Esophagus muscularis mucosa (tissue), 4 donors: ENCODE results near the gene KIZ. TPM values are rescaled to one million over a fixed set of nuclear protein-coding genes. Genes with fewer than 3 reads are reported as not detected.

ENCODE experiments used
- DNase-seq: peaks from one replicate; pipeline ENCODE4 v3.0.0-alpha.2; 2017; ENCODE audit errors: extremely low spot score
- H3K27ac ChIP-seq, 4 donors: fragments of 200-600 bp; sonication (generic); replicated peaks in 1 of 4; 1 replicate in 3 of 4; 2 replicates in 1 of 4; pipeline ENCODE4 v1.5.1; 2016 to 2019; ENCODE audit warnings: mild to moderate bottlenecking in 1 of 4
- H3K27me3 ChIP-seq, 4 donors: fragments of 200-600 bp; sonication (generic); one replicate each; pipeline versions ENCODE4 v1.5.1 to v1.6.0; 2016 to 2019
- H3K36me3 ChIP-seq, 4 donors: fragments of 200-600 bp; sonication (generic); one replicate each; pipeline ENCODE4 v1.5.1; 2016 to 2019
- H3K4me1 ChIP-seq, 4 donors: fragments of 200-600 bp; sonication (generic); one replicate each; pipeline ENCODE4 v1.5.1; 2016 to 2019
- H3K4me3 ChIP-seq, 4 donors: fragments of 200-600 bp; sonication (generic); 1 replicate in 2 of 4; 2 replicates in 2 of 4; pipeline ENCODE4 v1.5.1; 2016 to 2019; ENCODE audit warnings: mild to moderate bottlenecking in 4 of 4, moderate library complexity in 1 of 4
- H3K9me3 ChIP-seq, 4 donors: fragments of 200-600 bp; sonication (generic); 1 replicate in 3 of 4; 2 replicates in 1 of 4; pipeline ENCODE4 v1.5.1; 2016 to 2019
- CTCF ChIP-seq, 3 experiments: fragments of 200-600 bp in 2 of 3; fragments of 450-650 bp in 1 of 3; sonication (generic) in 2 of 3; IDR thresholded peaks; one replicate each; pipeline ENCODE4 v1.5.1; 2017 to 2019; ENCODE audit warnings: antibody characterized with exemption in 3 of 3, mild to moderate bottlenecking in 2 of 3, moderate library complexity in 1 of 3
- EP300 ChIP-seq: sonication (generic); formaldehyde crosslinking; IDR thresholded peaks from one replicate; pipeline ENCODE4 v1.6.1; 2017; ENCODE audit warnings: antibody characterized with exemption
- POLR2A ChIP-seq: fragments of 450-650 bp; IDR thresholded peaks from one replicate; pipeline ENCODE4 v1.6.1; 2017; ENCODE audit warnings: antibody characterized with exemption, moderate library complexity, mild to moderate bottlenecking, low read depth
- POLR2AphosphoS5 ChIP-seq, 2 donors: sonication (generic); formaldehyde crosslinking; IDR thresholded peaks; one replicate each; pipeline ENCODE4 v1.6.1; 2017; ENCODE audit warnings: antibody characterized with exemption in 2 of 2
- WGBS: methylation state at CpG from one replicate; pipeline ENCODE4 v1.1.5; 2018; 5-methylcytosine and 5-hydroxymethylcytosine counted together
- intact Hi-C: fragments of 100-400 bp; cut with DNase I; formaldehyde crosslinking; loops from one replicate; pipeline ENCODE4 v1.15.1; 2023
- total RNA-seq, 4 donors: library from RNA; depleted of rRNA; stranded (reverse); fragments of >200 nt; gene quantifications; one replicate each; pipeline versions ENCODE4 v1.1.0 to v1.2.1, GENCODE V29; 2016

KIZ gene
- total RNA-seq, 4 donors from 2014 or later = 17.2 to 32.0 (median 25.6) TPM

DNA sequence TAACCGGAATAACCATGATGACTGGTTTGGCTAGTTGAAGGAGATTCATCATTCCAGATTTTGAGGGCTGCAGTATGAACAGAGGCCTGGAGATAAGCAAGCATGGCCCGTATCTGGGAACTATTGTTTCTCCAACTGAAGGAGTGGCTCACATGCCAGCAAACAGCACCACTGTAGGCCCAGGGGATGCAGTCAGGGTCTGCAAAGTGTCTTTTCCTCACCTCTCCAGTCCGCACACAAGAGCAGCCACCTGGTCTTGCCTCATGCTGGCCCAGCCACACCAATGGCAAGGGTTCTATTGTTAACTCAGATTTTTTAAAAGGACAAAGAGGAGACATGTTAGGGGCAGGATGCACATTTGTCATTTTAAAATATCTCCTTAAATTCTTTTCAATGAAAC is 55.1 kb downstream of the KIZ start:
- 90% methylated on average over 3 of the region's 3 CpGs for WGBS
- Histone ChIP-seq H3K4me3 (no peak overlapping the region), H3K36me3 (peaks cover 0 to 5% (median 0%) of the 10 kb centered on the region in 4 donors), H3K9me3 (peaks cover 0 to 13% (median 5%) of the 10 kb centered on the region in 4 donors), H3K27ac (no peak overlapping the region), H3K27me3 (no peaks in the 10 kb centered on the region), H3K4me1 (peaks cover 0 to 9% (median 0%) of the 10 kb centered on the region in 4 donors)
- DNase-seq = no peak
- TF ChIP-seq POLR2AphosphoS5 (IDR thresholded peaks at IDR 0.05) (no peak), EP300 (no peak), POLR2A (no peak), CTCF (IDR thresholded peaks at IDR 0.05) (no peak)
- intact Hi-C loops = no loop called here

DNA sequence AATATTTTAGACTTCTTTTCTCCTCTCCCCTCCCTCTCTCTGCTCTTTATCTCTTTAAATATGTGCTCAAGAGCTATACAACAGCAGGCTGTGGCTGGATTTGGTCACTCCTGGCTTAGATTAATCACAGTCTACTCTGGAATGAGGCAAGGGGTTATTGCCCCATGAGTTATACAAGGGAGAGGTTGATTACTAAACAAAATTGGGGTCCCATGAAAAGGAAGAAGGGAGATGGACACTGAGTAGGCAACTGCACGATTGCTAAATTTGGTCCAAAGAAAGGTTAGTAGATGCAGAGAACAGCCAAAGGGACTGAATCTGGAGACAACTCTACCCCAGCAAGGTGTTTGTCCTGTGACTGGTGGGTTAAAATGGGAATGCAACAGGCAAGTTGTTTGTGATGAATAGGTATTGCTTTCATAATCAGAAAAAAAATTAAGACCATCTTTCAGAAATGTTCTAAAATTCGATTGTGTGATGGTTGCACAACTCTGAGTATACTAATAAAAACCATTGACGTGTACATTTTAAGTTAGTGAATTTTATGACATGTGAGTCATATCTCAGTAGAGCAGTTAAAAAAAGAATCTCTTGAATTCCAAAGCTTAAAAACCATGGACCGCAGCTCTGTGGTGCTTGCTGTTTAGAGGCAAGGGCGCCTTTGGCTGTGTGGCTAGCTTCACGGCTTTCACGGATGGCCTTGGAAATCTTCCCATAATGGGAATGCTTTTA is 57.1 kb downstream of the KIZ start:
- Histone ChIP-seq H3K27me3 (no peaks in the 10 kb centered on the region), H3K36me3 (peaks cover 0 to 5% (median 0%) of the 10 kb centered on the region in 4 donors), H3K9me3 (peaks cover 0 to 1% (median under 1%) of the 10 kb centered on the region in 4 donors), H3K4me3 (no peak overlapping the region), H3K4me1 (peaks cover 0 to 9% (median 0%) of the 10 kb centered on the region in 4 donors), H3K27ac (no peak overlapping the region)
- intact Hi-C loops = no loop called here
- no peak for TF ChIP-seq CTCF (IDR thresholded peaks at IDR 0.05)
- TF ChIP-seq EP300 = no peak
- TF ChIP-seq POLR2A = no peak
- TF ChIP-seq POLR2AphosphoS5 (IDR thresholded peaks at IDR 0.05) = no peak
- 85% methylated on average over 7 of the region's 7 CpGs for WGBS
- no peak for DNase-seq

DNA sequence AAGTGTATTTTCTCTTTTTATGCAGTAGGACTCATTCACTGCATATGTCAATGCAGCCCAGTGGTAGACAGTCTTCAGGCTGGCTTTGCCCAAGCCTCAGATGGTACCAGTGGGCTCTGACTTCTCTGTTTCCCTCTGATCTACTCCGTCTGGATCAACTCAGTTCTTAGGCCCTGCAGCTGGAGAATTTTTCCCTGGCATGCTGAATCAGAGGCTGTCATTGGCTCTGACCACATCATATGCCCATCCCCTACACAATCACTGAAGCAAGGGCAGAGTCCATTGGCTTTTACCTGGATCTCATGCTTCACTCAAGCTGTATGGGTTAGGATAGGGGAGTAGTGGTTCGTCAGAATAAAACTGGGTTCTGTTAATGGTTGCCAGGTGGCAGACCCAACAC is 57.8 kb downstream of the KIZ start:
- TF ChIP-seq EP300 = no peak
- no peak for TF ChIP-seq CTCF (IDR thresholded peaks at IDR 0.05)
- TF ChIP-seq POLR2AphosphoS5 (IDR thresholded peaks at IDR 0.05) = no peak
- no peak for TF ChIP-seq POLR2A
- Histone ChIP-seq H3K36me3 (peaks cover 0 to 5% (median 0%) of the 10 kb centered on the region in 4 donors), H3K9me3 (no peaks in the 10 kb centered on the region), H3K27ac (no peak overlapping the region), H3K27me3 (no peaks in the 10 kb centered on the region), H3K4me1 (peaks cover 0 to 9% (median 0%) of the 10 kb centered on the region in 4 donors), H3K4me3 (no peak overlapping the region)
- 91% methylated on average over 2 of the region's 2 CpGs for WGBS
- DNase-seq = no peak
- intact Hi-C loops = no loop called here

DNA sequence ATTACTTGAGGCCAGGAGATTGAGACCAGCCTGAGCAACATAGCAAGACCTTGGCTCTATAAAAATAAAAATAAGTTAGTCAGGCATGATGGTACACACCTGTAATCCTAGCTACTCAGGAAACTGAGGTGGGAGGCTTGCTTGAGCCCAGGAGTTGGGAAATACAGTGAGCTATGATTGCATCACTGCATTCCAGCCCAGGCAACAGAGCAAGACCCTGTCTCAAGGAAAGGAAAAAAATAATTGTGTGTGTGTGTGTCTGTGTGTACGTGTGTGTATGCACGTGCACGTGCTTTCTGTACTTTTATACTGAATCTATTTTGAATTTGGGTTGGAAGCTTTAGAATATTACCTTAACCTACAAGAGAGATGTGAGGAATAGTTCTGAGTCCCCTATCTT is 58.9 kb downstream of the KIZ start:
- no peaks in the 10 kb centered on the region for H3K9me3 ChIP-seq
- no peak overlapping the region for H3K4me3 ChIP-seq
- TF ChIP-seq EP300 (no peak), CTCF (IDR thresholded peaks at IDR 0.05) (no peak), POLR2A (no peak), POLR2AphosphoS5 (IDR thresholded peaks at IDR 0.05) (no peak)
- no peaks in the 10 kb centered on the region for H3K27me3 ChIP-seq
- 90% methylated on average over 3 of the region's 3 CpGs for WGBS
- peaks cover 0 to 9% (median 0%) of the 10 kb centered on the region in 4 donors for H3K4me1 ChIP-seq
- intact Hi-C loops = no loop called here
- H3K27ac ChIP-seq = no peak overlapping the region
- DNase-seq = no peak
- H3K36me3 ChIP-seq = peaks cover 0 to 5% (median 2%) of the 10 kb centered on the region in 4 donors
